T-helper 2 cell treated with Interferon-gamma antibody and Interleukin-4, amounts not matched to agents 100 ng/mL and 5 ng/mL, for 36 hours (primary cell): ENCODE data around the gene ABHD16A. TPM values are rescaled to one million over a fixed set of nuclear protein-coding genes. Genes with fewer than 3 reads are reported as not detected.

ENCODE experiments used
- intact Hi-C: fragments of 100-400 bp; cut with micrococcal nuclease; formaldehyde crosslinking; loops from one replicate; pipeline ENCODE4 v1.15.1; 2023
- total RNA-seq: library from RNA; stranded (reverse); gene quantifications from 2 replicates; pipeline ENCODE4 v1.2.3, GENCODE V29; 2022

ABHD16A gene
- total RNA-seq, 1 donor from 2014 or later = 54.9 TPM

DNA sequence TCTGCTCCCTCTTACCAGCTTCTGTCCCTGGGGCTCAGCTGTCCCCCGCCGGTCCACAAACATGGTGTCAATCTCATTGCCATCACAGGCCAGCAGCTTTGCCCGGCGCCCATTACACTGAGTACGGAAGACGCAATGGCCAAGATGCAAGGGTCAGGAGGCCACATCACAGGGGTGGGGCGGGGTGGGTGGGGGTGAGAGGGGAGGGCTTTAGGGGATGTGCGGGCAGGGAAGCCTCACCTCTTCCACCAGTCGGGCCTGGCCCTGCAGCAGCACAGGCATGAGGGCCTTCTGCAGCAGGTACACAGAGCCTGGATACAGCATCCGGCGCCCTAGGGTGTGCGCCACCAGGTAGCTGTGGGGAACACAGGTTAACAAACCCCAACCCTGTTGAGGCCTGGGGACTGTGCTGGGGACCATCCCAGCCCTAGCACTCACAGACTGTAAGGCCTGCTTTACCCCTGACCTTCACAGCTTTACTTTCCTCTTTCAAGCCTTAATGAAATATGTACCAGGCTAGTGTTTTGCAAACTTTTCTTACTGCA is 11.5 kb downstream of the ABHD16A start:
- intact Hi-C loops = no loop called here

DNA sequence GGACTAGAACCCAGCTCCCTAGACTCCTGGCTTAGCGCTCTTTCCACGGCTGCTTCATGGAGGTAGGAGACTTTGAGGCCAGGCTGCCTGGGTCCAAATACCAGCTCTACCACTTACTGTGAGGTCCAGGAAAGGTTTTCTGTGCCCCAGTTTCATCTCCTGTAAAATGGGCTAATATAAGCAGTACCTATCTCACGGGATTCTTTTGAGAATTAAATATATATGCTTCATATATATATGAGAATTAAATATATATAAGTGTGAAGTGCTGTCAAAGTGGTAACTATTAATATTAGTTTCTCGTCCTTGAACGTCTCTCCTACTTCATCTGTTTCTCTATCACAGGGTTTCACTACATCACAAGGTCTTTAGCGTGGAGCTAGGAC is 12.1 kb downstream of the ABHD16A start:
- intact Hi-C loops = no loop called here

DNA sequence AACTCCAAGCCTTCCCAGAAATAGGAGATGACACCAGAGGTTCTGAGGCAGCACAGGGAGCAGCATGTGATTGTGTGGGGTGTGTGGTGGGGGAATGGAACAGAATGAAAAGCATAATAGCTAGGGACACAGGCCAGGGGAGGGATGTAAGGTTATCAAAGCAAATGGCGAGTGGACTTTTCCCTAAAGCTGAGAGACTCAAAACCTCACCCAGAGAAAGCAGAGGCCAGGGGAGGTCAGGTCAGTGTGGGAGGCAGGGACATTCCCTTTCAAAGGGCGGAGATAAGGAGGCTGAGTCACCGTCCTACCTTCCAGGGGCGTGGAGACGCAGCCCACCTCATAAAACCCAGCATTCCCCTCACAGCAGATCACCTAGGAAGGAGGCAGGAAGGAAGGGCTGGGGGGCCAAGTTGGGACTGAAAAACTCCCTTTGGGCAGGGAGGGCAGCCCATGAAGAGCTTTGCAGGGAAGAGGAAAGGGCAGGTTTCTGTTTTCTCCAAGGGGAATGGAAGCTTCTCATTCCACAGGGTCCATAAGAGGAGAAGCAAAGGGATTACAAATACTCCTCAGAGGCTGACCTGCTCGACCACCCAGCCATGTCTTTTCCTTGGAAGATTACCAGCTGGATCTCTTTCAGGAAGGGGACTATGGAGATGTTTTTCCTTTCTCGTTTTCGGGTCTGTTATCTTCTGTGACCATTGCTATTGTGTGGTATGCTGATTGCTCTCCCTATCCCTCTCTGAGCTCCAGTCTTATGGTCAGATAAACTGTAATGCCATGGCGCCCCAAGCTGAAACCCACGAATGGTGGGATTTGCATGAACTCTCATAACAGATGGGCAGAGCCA is 12.7 kb downstream of the ABHD16A start:
- intact Hi-C loops = no loop called here

GRCh38 chr6:31689249-31690110 is 13.6 kb downstream of the ABHD16A start:
- intact Hi-C loops = no loop called here

DNA sequence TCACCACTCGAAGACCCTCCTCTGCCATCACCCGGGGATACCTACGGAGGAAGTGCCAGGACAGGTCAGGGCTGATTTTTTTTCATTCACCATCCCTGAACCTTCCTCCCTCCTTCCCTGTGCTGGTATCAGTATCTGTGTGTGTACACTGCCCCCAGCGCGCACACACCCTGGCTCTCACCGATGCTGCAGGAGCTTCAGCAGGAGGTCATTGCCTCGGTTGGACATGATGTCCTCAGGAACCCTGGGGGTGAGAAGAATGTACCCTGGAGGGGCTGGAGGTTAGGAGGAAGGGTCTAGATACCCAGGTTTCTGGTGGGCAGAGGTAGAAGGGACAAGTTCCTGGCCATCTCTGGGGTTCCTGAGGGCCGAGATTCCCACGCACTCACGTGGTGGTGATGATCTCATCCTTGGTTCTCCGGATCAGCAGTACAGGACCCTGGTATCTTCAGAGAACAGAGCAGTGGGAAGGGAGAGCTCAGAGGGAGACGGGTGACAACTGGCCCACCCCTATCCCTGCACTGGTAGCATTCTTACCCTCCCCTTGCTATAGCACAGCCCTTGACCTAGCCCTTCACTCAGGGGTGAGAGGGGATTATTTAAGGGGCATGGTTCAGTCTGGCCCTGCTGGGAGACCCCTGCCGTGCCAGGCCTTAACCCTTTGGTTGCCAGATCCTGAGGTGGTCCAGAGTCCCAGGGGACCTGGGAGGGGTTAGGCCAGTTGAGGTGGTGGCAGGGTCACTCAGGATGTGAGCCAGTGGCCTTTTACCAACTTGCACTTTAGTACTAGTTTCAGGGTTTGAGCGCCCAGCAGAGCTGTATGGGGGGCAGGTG is 15.0 kb downstream of the ABHD16A start:
- intact Hi-C loops = no loop called here

DNA sequence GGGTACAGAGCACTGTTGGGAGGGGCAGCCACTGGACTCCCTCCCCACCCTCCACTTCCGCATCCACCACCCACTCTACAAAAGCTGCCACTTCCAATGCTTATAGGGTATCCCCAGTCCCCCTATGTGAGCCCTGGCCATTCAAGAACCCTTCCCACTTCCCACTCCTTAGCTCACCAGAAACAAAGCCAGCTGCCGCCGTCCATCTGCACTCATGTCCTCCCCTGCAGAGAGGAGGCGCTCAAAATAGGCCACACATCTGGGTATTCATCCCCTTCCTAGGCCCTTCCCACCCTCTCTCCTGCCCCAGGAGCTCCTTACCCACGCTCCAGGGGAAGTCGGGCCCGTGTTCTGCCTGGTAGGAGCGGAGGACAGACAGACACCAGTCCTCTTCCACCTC is 15.8 kb downstream of the ABHD16A start:
- intact Hi-C loops = no loop called here

GRCh38 chr6:31686483-31686882 is 16.6 kb downstream of the ABHD16A start:
- intact Hi-C loops = no loop called here

- intact Hi-C loops = no loop called here
Measured at GRCh38 chr6:31683591-31683990, 19.5 kb downstream of the ABHD16A start.

DNA sequence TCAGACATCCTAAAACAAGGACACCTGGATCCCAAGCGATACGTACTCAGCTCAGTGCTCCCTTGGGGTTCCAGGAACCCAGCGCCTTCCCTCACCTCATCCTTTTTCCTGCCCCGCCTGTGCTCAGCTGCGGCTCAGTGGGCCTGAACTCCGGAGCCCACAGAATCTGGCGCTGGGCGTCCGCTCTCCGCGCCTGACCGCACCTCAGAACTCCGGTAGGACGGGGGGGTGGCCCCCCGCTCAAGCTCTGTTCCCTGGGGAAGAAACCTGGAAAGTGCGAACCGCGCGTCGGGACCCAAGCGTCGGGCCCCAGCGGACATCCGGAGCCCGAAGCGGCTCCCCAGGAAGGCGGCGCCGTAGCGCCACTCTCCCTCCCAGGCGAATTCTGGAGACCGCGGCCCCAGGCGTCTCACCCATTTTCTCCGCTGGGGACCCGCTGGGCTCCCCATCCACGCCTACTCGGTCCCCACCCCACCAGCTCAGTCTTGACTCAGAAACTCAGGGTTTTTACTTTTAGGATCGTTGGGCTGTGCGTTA is 21.9 kb downstream of the ABHD16A start:
- intact Hi-C loops = loop anchor here (2.0 kb wide), 2 partner anchors 48 to 150 kb away; partner anchors contain the start of gene DDAH2

DNA sequence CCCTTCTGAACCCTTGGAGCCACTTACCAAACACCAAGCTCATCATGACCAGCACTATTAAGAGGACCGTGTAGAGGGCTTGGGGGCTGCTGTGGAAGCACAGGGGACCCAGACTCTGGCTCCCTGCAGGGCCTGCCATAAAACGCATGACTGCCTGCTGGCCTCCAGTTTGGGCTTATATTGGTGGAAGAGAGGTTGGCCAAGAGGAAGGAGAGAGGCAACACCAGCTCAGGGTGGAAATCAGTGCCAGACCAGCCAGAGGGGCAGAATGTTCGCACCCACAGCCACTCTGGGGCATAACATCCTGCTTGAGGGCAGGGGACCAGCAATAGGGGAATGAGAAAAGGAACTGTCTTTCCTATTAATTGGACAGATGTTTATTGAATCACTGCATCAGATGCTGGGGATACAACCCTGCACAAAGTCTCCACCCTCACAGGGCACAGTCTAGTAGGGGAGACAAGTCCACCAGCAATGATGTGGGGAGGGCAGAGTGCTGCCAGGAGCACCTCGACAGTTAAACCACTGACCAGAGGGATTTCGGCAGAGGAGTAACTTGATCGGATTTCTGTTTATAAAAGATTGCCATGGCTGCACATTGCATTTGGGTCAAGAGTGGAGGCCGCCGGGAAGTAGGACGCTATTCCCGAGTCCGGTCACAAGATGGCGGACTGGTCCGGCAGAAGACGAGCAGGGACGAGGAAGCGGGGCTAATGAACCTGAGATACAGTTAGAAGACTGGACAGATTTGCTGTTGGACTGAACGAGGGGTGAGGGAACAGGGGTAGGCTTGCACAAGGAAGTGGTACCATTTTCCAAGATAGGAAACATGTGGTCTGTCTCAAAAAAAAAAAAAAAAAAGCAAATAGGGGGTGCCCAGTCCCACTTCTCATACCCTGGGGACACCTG is 22.6 kb downstream of the ABHD16A start, which contains the start of gene LY6G5C:
TSS of gene LY6G5C (minus strand) at position 842 of the 909 bp plus-strand sequence. CDS start at position 148, 694 bp downstream.
- intact Hi-C loops = loop anchor here (2.0 kb wide), 2 partner anchors 48 to 150 kb away; partner anchors contain the start of gene DDAH2

GRCh38 chr6:31677955-31678354 is 25.2 kb downstream of the ABHD16A start:
- intact Hi-C loops = loop anchor here (2.0 kb wide), 1 partner anchor 25 kb away; the partner anchor contains the start of gene ABHD16A

- intact Hi-C loops = loop anchor here (2.0 kb wide), 1 partner anchor 26 kb away; the partner anchor contains the start of gene ABHD16A
Measured at GRCh38 chr6:31676904-31677303, 26.2 kb downstream of the ABHD16A start.

- intact Hi-C loops = loop anchor here (2.0 kb wide), 1 partner anchor 26 kb away; the partner anchor contains the start of gene ABHD16A
Measured at GRCh38 chr6:31676322-31676903, 26.7 kb downstream of the ABHD16A start.

GRCh38 chr6:31669676-31670075 is 33.4 kb downstream of the ABHD16A start, which contains the start of gene LY6G5B:
TSS of gene LY6G5B (plus strand) at chr6:31669976. CDS start at chr6:31670951, 975 bp downstream.
- intact Hi-C loops = loop anchor here (5.0 to 10.0 kb wide), 3 partner anchors 128 to 505 kb away; partner anchors contain the start of genes AGPAT1, NELFE, RNF5 and SKIC2

- intact Hi-C loops = loop anchor here (5.0 to 10.0 kb wide), 3 partner anchors 131 to 508 kb away; partner anchors contain the start of genes AGPAT1, NELFE, RNF5 and SKIC2
Measured at GRCh38 chr6:31666337-31666965, 36.7 kb downstream of the ABHD16A start.

DNA sequence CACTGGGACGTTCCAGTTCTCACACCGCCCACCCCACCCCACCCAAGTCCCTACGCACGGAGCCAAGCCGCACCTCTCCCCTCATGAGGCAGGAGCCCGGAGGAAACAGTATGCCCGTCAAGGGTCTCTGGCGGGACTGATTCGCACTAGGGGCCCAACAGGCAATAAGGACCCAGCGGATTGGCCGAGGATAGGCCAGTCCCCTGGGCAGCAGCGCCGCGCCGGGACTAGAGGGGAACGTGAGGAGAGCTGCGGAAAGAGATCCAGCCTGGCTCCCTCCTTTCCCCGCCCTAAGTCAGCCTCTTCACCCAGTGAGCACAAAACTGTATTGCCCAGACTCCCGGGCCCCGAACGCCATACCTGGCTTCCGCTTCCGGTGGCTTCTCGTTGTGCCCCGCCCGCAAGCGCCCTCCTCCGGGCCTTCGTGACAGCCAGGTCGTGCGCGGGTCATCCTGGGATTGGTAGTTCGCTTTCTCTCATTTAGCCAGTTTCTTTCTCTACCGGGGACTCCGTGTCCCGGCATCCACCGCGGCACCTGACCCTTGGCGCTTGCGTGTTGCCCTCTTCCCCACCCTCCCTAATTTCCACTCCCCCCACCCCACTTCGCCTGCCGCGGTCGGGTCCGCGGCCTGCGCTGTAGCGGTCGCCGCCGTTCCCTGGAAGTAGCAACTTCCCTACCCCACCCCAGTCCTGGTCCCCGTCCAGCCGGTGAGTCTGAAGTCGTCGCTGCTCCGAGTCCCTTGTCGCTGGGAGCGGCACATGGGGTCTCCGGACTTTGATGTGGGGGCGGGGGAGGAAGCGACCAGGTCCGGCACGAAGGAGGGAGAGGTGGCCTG is 37.4 kb downstream of the ABHD16A start, which contains the start of gene CSNK2B:
TSS of gene CSNK2B (plus strand) at position 580 of the 836 bp plus-strand sequence. CDS start 752 bp downstream, outside the sequence.
- intact Hi-C loops = loop anchor here (1.0 to 10.0 kb wide), 11 partner anchors 13 to 509 kb away; partner anchors contain the start of genes AGPAT1, ATP6V1G2, BAG6 and NELFE
